Colon (tissue), 2 donors: ENCODE measurements around the gene ZIC2.

ENCODE experiments used
- FAIRE-seq: peaks from 2 replicates; lab custom pipeline; 2012; peaks lifted over from hg19 to GRCh38; lab: Jason Lieb, UNC
- donor health status: control.
- donor health status: control.

Gene ZIC2

GRCh38 chr13:99986741-99987140, 5.2 kb downstream of the ZIC2 start:
- no peak for FAIRE-seq

GRCh38 chr13:99987154-99988019, 5.8 kb downstream of the ZIC2 start:
- FAIRE-seq = no peak

GRCh38 chr13:99988529-99989275, 7.1 kb downstream of the ZIC2 start:
- no peak for FAIRE-seq

- FAIRE-seq = no peak
These were observed 7.9 kb downstream of the ZIC2 start for GRCh38 chr13:99989276-99990125.

- no peak for FAIRE-seq
These were observed 8.8 kb downstream of the ZIC2 start for GRCh38 chr13:99990126-99990977.

GRCh38 chr13:99991013-99991827, 9.6 kb downstream of the ZIC2 start:
- no peak for FAIRE-seq

- FAIRE-seq = no peak
These were observed 10.5 kb downstream of the ZIC2 start for GRCh38 chr13:99991828-99992775.

- no peak for FAIRE-seq
These were observed 11.4 kb downstream of the ZIC2 start for GRCh38 chr13:99992949-99993351.

- no peak for FAIRE-seq
These were observed 12.4 kb downstream of the ZIC2 start for GRCh38 chr13:99993660-99994637.

GRCh38 chr13:99994638-99995020, 13.0 kb downstream of the ZIC2 start:
- peak; percentile 41 for FAIRE-seq

GRCh38 chr13:99995104-99995588, 13.6 kb downstream of the ZIC2 start:
- FAIRE-seq = no peak

- no peak for FAIRE-seq
These were observed 14.2 kb downstream of the ZIC2 start for GRCh38 chr13:99995589-99996380.

GRCh38 chr13:99996381-99996973, 14.9 kb downstream of the ZIC2 start:
- no peak for FAIRE-seq

GRCh38 chr13:99997702-99998214, 16.2 kb downstream of the ZIC2 start:
- no peak for FAIRE-seq

GRCh38 chr13:99998261-99998660, 16.7 kb downstream of the ZIC2 start:
- FAIRE-seq = no peak

GRCh38 chr13:100014621-100015020, 33.0 kb downstream of the ZIC2 start:
- no peak for FAIRE-seq
